Measurements from ENCODE around the gene ERCC4. TPM values are rescaled to one million over a fixed set of nuclear protein-coding genes. Genes with fewer than 3 reads are reported as not detected.

Gene ERCC4
- polyA plus RNA-seq, 1 donor (not counting 4 experiments of a cell fraction or from before 2014, with no cell fraction given), result 5.9 TPM

GRCh38 chr16:13944816-13945215 lies 24.9 kb downstream of the ERCC4 start:
- Histone ChIP-seq H3K4me2 (ENCODE audit: control insufficient read depth, extremely low read depth, insufficient read depth, low read depth, low read length) (no peak overlapping the region), H3K9ac (ENCODE audit: control insufficient read depth, extremely low read depth, insufficient read depth, low read length) (no peak overlapping the region)
- dilution Hi-C loops (cut with MboI; ENCODE audit: extremely low pct_ligation_motif_present, low sequenced_read_pairs), result no loop called here

GRCh38 chr16:13945744-13946485 lies 26.0 kb downstream of the ERCC4 start:
- no peak overlapping the region for H2AFZ ChIP-seq (ENCODE audit: control insufficient read depth, low read length)
- H4K20me1 ChIP-seq (ENCODE audit: control insufficient read depth, extremely low read depth, insufficient read depth, low read length), result no peaks in the 10 kb centered on the region
- TF ChIP-seq CTCF (optimal IDR thresholded peaks at IDR 0.05 in 1 of 3, IDR thresholded peaks at IDR 0.05 in 1 of 3, conservative IDR thresholded peaks at IDR 0.05 in 1 of 3; ENCODE audit: extremely low read depth in 1 of 3, insufficient read depth in 2 of 3, low read length in 3 of 3), result no peak
- H3K4me2 ChIP-seq (ENCODE audit: control insufficient read depth, extremely low read depth, insufficient read depth, low read depth, low read length), result no peak overlapping the region
- no peak overlapping the region for H3K27ac ChIP-seq (ENCODE audit: control insufficient read depth, insufficient read depth, low read length)
- no peaks in the 10 kb centered on the region for H3K4me1 ChIP-seq (ENCODE audit: control insufficient read depth, extremely low read depth, insufficient read depth, low read length)
- H3K27me3 ChIP-seq (ENCODE audit: control insufficient read depth, extremely low read depth, insufficient read depth, low read length), result no peaks in the 10 kb centered on the region
- peaks cover 0 to 7% of the 10 kb centered on the region in 2 experiments for H3K36me3 ChIP-seq (ENCODE audit: control insufficient read depth in 2 of 2, extremely low read depth in 1 of 2, insufficient read depth in 2 of 2, low read length in 2 of 2)
- H3K9ac ChIP-seq (ENCODE audit: control insufficient read depth, extremely low read depth, insufficient read depth, low read length), result no peak overlapping the region
- dilution Hi-C loops (cut with MboI; ENCODE audit: extremely low pct_ligation_motif_present, low sequenced_read_pairs), result no loop called here
- no peak overlapping the region for H3K4me3 ChIP-seq (ENCODE audit: control insufficient read depth in 2 of 3, extremely low read depth in 1 of 3, insufficient read depth in 2 of 3, low read depth in 1 of 3, low read length in 3 of 3)
- DNase-seq (ENCODE audit: low read depth, low spot score) (no peak), FAIRE-seq (no peak)
- no peaks in the 10 kb centered on the region for H3K79me2 ChIP-seq (ENCODE audit: control insufficient read depth, insufficient read depth, low read length)
- H3K9me1 ChIP-seq (ENCODE audit: control insufficient read depth, extremely low read depth, insufficient read depth, low read length), result no peaks in the 10 kb centered on the region
- H3K9me3 ChIP-seq (ENCODE audit: control insufficient read depth, low read depth, low read length), result no peaks in the 10 kb centered on the region

More at GRCh38 chr16:13944816-13945215, 24.9 kb downstream of the ERCC4 start:
- TF ChIP-seq CTCF (optimal IDR thresholded peaks at IDR 0.05 in 1 of 3, IDR thresholded peaks at IDR 0.05 in 1 of 3, conservative IDR thresholded peaks at IDR 0.05 in 1 of 3; ENCODE audit: extremely low read depth in 1 of 3, insufficient read depth in 2 of 3, low read length in 3 of 3), result no peak
- no peak for TF ChIP-seq EZH2 (IDR thresholded peaks at IDR 0.05; ENCODE audit: low read length)
- Histone ChIP-seq H4K20me1 (ENCODE audit: control insufficient read depth, extremely low read depth, insufficient read depth, low read length) (no peaks in the 10 kb centered on the region), H3K36me3 (ENCODE audit: control insufficient read depth in 2 of 2, extremely low read depth in 1 of 2, insufficient read depth in 2 of 2, low read length in 2 of 2) (peaks cover 0 to 8% of the 10 kb centered on the region in 2 experiments), H3K9me3 (ENCODE audit: control insufficient read depth, low read depth, low read length) (no peaks in the 10 kb centered on the region), H3K27me3 (ENCODE audit: control insufficient read depth, extremely low read depth, insufficient read depth, low read length) (no peaks in the 10 kb centered on the region), H3K4me3 (ENCODE audit: control insufficient read depth in 2 of 3, extremely low read depth in 1 of 3, insufficient read depth in 2 of 3, low read depth in 1 of 3, low read length in 3 of 3) (no peak overlapping the region), H3K9me1 (ENCODE audit: control insufficient read depth, extremely low read depth, insufficient read depth, low read length) (no peaks in the 10 kb centered on the region), H3K79me2 (ENCODE audit: control insufficient read depth, insufficient read depth, low read length) (no peaks in the 10 kb centered on the region), H2AFZ (ENCODE audit: control insufficient read depth, low read length) (no peak overlapping the region), H3K27ac (ENCODE audit: control insufficient read depth, insufficient read depth, low read length) (no peak overlapping the region), H3K4me1 (ENCODE audit: control insufficient read depth, extremely low read depth, insufficient read depth, low read length) (peaks cover 6% of the 10 kb centered on the region)
- no peak for FAIRE-seq
- DNase-seq (ENCODE audit: low read depth, low spot score), result no peak
